ENCODE measurements around the gene ABHD2.

DNA sequence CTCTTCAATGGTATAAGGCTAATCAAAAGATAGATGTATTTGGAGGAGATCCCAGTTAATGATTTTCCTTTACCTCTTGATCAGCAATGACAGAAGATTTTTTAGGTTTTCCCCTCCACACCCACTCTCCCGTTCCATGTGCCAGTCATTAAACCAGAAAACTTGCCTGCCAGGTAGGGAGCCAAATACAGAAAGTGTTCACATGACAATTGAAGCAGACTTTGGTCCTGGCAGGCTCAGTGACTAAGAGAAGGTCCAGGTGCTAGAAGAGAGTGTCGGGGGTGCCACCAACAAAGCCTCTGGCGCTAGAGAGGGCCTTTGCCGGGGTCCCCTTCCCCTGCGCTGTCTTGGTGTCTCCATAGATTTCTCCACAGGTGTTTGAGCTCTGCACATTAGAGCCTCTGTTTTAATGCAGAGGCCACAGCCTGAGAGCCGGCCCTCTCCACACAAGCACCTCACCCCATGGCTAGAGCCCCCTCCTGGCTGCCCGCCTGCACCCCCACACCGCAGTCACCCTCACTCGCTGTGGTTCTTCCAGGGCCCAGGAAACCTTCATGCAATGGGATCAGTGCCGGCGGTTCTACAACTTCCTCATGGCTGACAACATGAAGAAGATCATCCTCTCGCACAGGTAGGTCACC is 96.8 kb downstream of the ABHD2 start:
- TF ChIP-seq, protein P1, sequence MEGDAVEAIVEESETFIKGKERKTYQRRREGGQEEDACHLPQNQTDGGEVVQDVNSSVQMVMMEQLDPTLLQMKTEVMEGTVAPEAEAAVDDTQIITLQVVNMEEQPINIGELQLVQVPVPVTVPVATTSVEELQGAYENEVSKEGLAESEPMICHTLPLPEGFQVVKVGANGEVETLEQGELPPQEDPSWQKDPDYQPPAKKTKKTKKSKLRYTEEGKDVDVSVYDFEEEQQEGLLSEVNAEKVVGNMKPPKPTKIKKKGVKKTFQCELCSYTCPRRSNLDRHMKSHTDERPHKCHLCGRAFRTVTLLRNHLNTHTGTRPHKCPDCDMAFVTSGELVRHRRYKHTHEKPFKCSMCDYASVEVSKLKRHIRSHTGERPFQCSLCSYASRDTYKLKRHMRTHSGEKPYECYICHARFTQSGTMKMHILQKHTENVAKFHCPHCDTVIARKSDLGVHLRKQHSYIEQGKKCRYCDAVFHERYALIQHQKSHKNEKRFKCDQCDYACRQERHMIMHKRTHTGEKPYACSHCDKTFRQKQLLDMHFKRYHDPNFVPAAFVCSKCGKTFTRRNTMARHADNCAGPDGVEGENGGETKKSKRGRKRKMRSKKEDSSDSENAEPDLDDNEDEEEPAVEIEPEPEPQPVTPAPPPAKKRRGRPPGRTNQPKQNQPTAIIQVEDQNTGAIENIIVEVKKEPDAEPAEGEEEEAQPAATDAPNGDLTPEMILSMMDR (IDR thresholded peaks at IDR 0.05): no peak
- no peak for TF ChIP-seq POLR2A (IDR thresholded peaks at IDR 0.05)
- TF ChIP-seq POLR2AphosphoS5 (IDR thresholded peaks at IDR 0.05): no peak

All from upper lobe of left lung (tissue), 4 donors.